ENCODE results near the gene HPSE2.

Gene HPSE2

DNA sequence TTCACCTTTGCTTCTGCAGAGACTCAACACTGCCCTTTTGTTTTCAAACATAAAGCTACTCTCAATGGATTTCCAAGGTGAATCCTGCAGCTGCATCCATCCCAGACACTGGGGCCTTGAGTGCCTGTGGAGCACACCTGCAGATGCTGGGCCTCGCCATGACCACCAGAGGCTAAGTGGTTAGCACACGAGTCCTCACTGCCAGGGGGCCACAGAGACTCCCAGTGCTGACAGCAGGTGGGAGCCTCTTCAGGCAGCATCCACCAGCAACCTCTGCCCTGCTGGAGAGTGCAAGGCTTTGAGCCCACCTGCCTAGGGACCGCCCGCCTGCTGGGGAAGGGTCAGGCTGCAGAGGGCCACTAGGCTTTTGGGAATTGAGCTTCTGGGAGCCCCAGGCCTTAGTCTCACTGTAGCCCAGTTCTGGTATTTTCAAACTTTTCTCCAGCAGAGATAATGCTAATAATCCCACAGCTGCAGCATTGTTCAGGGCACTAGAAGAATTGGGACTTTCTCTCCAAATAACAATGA is 779.5 kb downstream of the HPSE2 start:
- no peak for DNase-seq

GRCh38 chr10:98453729-98454128 is 781.9 kb downstream of the HPSE2 start:
- no peak for DNase-seq

DNA sequence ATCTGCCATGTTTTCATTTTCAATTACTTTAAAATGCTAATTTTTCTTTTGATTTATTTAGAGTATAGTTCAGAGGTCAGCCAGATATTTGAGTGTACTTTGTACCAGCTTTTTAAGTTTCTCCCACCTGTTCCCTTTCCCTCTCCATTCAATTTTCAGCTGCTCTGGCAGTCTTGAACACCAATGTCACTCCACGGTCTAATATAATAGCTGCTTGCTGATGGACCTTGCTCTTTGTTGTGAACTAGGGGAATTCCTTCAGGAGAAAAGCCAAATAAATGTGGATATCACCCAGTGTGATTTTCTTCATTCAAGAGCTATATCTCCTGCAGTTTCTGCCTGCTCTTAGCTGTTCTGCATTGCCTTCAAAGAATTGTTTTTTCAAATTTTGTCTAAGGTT is 785.0 kb downstream of the HPSE2 start:
- no peak for DNase-seq

DNA sequence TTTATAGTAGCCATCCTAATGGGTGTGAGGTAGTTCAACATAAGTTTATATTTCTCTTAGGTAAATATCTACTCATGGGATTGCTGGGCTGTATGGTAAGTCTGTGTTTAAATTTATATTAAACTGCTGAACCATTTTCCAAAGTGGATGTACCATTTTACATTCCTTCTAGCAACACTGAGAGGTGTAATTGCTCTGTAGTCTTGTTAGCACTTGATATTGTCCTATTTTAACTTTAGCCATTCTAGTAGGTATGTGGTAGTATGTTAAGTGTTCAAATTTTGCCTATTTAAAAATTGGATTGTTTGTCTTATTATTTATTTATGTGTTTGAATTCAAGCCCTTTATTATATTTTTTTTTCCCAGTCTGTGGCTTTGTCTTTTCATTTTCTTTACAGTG is 786.4 kb downstream of the HPSE2 start:
- DNase-seq: no peak

DNA sequence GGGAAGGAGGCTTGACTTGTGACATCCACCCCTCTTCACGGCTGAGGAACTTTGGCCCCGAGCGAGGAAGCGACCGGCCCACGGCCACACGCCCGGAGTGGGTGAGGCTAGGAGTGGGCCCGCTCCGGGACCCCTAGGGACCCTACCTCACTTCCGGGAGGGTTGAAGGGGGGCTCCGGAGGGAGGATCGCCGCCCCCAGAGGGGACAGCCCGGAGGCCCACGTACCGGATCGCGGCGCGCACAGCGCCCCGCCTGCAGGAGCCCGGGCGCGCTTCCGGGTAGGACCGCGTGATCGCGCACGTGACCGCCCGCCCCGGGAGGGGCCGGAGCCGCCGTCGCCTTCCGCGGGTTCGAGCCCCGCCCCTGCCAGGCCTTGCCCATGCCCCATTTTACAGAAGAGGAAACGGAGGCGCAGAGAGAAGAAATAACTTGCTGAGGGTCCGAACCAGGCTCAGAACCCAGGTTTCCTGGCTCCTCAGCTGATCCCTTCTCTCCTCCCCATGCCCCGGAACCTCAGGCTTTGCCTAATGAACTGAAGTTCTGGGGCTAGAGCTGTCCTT is 788.9 kb downstream of the HPSE2 start, which contains the start of gene HPS1:
TSS of gene HPS1 (minus strand) at position 275 of the 561 bp plus-strand sequence. CDS start 3,695 bp downstream, outside the sequence.
- DNase-seq: peak; percentile 49

GRCh38 chr10:98446151-98446660 is 789.4 kb downstream of the HPSE2 start:
- DNase-seq: no peak

DNA sequence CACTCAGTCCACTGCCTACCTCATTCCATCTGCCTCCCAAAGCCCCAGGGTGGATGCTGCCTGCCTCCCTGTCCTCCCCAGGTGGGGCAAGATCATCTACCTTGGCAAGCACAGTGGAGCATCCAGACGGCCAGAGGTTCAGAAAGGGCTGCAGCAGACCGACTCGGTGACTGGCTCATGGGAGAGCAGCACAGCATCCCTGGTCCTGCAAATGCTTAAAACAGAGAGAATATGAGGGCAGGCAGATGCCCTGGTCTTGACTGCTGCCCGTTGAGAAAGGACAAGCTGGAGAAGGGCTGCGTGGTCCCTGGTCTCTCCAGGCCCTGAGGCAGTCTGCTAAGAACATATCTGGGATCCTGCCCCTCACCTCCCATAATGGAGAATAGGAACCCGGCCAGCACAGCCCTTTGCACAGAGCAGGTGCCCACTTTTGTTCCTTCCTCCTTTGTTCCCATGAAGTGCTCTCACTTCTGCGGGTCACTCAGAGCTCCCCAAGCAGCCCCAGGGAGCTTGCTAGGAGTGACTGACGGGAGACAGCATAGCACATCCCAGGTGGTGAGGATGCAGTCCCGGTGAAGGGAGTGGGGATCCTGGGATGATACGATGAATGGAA is 790.3 kb downstream of the HPSE2 start:
- DNase-seq: no peak

DNA sequence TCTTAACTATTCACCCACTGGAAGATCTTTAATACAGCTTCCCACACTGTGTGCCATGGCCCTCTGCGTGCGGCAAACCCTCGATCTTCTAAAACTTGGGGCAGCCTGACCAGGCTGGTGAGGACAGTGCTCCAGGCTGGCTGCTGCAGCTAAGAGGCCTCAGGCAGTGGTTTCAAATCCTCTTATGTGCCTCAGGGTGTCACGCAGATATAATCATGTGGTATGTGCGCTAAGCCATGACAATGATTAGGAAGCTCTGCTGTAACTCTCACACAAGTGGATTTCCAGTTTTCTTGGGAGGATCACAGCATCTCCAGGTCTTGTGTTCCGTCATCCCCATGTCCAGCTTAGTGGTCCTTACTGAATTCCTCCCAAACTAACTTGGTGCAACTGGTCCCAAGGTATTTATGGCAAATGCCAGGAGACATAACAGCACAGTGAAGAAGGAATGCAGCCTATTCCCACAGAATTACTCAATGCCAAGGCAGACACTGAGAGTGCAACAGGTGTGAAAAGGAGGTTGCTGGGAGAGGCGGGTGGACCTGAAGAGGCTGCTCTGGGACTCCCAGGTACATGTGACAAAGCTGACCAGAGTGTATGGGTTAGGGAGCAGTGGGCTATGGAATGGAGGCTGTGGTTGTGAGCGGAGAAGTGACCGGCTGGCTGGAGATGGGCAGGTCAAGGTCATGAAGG is 791.2 kb downstream of the HPSE2 start:
- DNase-seq: peak; percentile 29

- DNase-seq: no peak
Observed at GRCh38 chr10:98438715-98439114, 796.9 kb downstream of the HPSE2 start.

GRCh38 chr10:98436704-98437103 is 798.9 kb downstream of the HPSE2 start:
- no peak for DNase-seq

DNA sequence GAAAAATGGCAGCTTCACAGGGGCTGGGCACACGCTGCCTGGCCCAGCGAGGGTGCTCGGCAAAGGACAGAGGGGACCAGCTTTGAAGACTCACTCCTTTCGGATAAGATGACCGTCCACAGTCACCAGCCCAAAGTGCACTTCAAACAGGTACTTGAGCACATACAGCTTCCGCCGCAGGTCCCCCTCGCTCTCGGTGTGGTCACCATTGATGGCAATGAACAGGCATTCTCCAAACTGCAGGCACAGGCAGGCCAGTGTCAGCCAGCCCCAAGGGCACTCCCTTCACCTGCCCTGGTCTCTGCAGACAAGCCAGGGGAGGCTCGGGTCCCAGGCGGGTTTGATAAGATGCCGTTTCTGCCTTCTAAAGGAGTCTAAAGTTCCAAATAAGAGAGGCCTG is 800.5 kb downstream of the HPSE2 start:
- DNase-seq: no peak

DNA sequence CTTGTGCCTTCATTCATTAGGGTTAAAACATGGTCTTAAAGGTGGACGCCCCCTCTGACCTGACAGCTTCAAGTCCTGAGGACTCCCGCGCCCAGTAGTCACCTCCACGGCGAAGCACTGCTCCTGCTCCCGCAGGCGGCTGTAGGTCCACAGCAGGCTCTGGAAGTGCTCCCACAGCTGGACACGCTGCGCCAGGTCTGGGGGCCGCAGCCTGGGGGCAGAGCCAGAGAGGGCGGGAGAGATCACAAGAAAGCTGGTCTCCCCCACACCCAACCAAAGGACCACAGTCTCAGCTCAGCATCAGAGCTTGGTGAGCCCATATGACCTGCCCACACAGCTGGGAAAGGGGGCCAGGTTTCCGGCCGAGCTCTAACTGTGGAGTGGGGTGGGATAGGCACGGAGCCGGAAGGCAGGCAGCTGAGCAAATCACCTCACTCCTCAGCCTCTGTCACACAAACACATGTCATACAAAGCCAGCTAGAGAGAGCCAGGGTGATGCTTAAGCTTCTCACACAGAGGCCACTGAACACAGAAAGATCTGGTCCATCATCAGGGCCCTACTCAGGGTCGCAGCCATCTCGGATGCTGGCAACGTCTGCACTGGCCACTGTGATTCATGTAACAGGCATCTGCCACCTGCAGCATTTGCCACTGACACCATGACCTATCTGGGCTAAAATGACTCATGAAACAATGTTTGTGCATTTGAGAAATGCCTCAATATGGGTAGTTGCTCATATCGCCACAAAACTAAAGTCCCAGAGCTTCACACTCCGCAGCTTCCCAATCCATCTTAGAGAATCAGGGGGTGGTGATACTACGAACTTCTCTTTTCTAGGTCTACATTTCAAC is 801.5 kb downstream of the HPSE2 start:
- DNase-seq: peak; percentile 61

- DNase-seq: no peak
Observed at GRCh38 chr10:98433371-98433770, 802.3 kb downstream of the HPSE2 start.

DNA sequence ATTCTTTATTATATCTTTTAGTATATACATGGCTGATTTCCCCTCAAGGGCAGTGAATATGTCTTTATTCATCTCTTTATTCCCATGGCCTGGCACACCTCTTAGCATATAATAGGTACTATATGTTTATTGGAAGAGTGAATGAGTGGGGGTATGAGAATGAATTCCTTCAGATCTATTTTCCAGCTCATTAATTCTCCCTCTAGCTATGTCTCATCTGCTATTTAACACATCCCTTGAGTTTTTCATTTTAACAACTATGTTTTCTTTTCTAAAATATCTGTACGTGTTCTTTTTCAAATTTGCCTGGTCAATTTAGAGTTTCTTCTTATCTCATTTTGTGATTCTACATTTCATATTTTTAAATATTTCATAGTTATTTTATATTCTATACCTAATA is 803.3 kb downstream of the HPSE2 start:
- DNase-seq: no peak

DNA sequence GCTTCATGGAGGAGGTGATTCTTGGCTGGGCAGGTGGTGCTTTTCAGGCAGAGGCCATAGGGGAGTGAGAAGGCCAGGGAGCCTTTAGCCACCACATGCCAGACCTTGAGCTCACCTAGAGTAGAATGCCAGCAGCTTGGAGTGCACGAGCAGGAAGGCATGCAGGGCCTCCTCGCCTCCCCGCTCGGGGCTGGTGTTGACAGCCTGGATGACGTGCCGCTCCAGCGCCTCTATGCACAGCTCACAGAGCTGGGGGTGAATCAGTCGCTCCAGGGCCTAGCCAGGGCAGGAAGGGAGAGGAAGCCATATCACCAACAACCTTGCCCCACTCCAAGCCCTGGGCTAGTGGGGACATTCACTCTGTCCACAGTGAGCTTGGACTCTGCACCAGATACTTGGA is 804.6 kb downstream of the HPSE2 start:
- no peak for DNase-seq

- DNase-seq: no peak
Observed at GRCh38 chr10:98430427-98430826, 805.2 kb downstream of the HPSE2 start.

GRCh38 chr10:98429320-98430072 is 806.2 kb downstream of the HPSE2 start:
- no peak for DNase-seq

- no peak for DNase-seq
Observed at GRCh38 chr10:98427011-98427515, 808.6 kb downstream of the HPSE2 start.

DNA sequence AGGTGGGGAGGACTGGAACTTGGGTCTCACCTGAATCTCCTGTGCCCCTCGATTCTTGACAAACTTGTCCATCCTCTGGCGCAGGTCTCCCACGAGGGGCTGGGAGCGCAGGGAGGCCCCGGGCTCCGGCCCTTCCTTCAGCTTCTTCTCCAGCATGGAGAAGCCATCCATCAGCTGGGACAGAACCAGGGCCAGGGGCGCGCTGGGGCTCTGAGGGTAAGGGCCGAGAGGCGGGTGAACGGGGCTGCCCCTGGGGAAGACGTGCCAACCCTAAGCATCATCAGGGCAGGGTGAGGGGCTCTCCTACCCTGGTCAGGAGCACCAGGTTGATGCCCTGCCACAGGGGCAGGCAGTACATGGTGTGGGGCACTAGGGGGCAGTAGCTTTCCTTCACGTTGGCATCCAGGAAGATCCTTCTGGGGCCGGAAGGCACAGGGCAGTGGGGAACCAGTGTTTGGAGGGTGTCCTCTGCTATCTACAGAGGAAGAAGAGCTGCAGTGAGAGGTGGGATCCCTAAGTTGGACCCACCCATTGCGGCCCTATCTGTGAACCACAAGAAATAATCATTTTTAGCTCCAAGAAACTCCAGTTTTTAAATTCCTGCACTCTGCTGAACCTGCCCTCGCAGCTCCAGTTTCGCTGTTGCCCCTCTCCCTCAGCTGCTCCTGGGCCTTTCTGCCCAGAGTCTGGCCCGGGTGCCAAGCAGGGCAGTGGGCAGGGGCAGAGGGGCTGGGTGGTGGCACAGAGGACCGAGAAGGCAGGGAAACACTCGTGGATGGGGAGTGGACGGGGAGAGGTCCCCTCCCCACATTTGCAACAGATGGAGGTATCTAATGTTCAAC is 809.9 kb downstream of the HPSE2 start:
- DNase-seq: peak; percentile 1

DNA sequence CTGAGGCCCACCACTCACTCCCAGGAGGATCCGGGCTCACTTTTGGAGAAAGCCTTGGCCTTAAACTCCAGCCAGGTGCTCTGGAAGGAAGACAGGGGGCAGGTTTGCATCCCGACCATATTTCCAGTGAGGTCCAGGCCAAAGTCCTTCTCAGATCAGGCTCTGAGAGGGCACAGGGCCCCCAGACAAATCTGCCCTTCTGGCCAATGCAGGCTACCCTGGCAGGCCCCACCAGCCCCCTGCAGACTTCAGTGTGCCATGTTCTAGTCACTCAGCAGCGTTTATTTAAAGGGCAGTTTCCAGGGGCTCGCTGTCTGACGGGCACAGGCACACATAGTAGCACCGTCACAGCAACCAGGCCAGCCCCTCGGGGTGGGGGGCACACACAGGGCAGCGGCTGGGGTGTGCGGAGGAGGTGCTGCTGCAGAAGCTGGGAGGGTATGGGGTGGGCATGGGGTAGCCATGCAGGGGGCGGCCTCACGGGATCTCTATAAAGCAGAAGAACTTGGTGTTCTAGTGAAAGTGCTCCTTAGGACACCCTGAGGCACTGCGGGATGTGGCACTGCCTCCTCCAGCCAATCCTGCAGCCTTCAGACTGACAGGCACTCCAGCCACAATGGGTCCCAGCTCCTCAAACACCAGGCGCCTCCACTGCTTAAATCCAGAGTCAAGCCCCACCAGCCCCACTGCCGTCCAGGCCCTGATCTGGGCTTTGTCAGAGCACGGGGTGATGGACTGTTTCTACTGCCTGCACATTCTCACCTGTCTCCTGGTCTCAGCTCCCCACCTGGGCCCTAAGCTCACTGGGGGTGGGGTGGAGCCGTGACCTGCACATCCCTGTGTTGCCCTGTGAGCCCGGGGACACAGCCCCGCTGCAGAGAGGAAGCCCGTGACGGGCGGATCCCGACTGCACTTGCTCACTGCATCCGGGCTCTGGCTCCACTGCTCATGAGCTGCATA is 811.1 kb downstream of the HPSE2 start:
- no peak for DNase-seq

Data from kidney glomerular epithelial cell (primary cell).